T-helper 2 cell treated with Interferon-gamma antibody and Interleukin-4, amounts not matched to agents 100 ng/mL and 5 ng/mL, for 36 hours (primary cell): ENCODE results near the gene KLF11. TPM values are rescaled to one million over a fixed set of nuclear protein-coding genes. Genes with fewer than 3 reads are reported as not detected.

ENCODE experiments used
- intact Hi-C: fragments of 100-400 bp; cut with micrococcal nuclease; formaldehyde crosslinking; loops from one replicate; pipeline ENCODE4 v1.15.1; 2023
- total RNA-seq: library from RNA; stranded (reverse); gene quantifications from 2 replicates; pipeline ENCODE4 v1.2.3, GENCODE V29; 2022

The KLF11 gene
- total RNA-seq, 1 donor from 2014 or later: 10.6 TPM

DNA sequence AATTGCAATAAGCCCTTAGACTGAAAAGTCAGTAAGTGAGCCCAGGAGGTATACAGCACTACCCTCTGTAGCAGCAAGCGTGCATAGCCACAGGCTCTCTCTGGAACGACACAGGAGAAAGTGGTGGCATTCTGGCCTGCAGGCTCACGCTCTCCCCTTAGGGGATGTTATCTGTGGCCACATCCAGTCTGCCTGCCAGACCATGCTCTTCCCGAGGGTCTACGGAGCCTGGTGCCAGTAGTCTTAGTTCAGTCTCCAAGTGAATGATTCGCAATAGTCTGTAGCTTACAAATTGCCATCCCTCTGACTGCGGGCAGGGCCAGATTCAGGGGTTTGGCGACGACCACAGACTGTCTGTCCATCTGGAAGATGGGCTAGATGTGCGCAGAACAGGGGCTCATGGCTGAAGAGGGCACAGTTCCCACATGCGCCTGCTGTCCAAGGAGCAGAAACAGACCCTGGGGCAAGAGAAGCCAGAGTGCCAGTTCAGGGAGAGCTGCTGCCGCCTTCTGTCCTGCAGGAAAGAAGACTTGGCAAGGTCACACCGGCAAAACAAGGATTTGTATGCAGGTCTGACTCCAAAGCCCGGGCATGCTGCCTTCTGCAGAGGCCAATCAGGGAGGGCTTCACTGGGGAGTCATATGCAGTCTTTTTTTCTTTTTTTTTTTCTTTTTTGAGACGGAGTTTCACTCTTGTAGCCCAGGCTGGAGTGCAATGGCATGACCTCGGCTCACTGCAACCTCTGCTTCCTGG, 3.5 kb upstream of the KLF11 start:
- intact Hi-C loops: no loop called here

DNA sequence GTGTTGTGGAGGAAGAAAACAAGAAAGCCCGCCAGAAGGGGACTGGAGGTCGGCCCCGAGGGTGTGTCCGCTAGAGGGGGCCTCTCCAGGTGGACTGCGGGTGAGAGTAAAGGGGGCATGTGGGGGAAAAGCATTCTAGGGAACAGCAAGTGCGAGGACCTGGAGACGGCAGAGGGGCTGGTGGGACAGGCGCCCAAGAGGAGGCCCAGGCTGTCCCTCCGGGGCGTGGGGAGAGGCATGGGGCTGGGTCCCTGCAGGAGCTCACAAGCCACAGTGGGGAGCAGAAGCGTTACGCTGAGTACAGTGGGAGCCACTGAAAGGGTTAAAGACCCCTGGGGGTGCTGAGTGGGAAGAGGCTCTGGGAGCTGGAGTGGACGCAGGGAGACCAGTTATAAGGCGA, 1.6 kb upstream of the KLF11 start:
- intact Hi-C loops: loop anchor here (2.0 kb wide), 1 partner anchor 567 kb away; the partner anchor contains the start of gene IAH1

DNA sequence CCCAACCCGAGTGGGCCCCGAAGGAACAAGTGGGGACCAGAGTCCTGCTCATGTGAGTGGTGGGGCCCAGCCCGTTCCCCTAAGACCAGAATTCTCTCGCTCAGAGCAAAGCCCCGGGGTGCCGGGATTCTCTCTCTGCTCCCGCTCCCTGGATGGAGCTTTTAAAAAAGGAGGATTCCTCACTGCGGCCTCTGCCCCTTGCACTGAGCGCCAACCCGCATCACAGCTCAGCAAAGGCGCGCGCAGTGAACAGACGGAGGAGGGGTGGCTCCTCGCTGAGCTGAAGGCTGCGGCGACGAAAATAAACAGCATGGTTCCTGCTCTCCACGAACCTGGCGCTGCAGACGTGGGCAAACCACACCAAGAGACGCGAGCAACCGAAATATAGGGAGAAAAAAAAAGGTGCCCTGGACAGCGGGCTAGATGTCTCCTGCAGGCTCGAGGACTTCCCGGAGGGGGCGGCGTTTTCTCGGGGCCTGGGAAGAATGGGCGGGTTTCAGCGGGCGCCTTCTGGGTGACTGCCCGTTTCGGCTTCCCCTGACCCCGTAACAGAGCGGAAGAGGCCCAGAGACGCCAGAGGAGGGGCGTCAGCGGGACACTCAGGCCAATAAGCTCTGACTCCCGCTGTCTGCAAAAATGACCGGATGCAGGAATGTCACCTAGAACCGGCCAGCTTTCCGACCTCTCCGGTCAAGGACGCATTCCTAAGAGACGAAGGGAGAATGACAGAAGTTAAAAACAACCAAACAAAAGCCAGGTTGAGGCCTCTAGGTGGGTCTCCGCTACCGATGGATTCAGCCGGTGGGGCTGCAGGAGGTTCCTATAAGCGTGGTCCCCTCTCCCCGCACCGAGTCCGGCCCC, 819 bp upstream of the KLF11 start:
- intact Hi-C loops: loop anchor here (1.0 to 2.0 kb wide), 4 partner anchors 91 to 568 kb away; partner anchors contain the start of genes GRHL1, IAH1 and TAF1B

DNA sequence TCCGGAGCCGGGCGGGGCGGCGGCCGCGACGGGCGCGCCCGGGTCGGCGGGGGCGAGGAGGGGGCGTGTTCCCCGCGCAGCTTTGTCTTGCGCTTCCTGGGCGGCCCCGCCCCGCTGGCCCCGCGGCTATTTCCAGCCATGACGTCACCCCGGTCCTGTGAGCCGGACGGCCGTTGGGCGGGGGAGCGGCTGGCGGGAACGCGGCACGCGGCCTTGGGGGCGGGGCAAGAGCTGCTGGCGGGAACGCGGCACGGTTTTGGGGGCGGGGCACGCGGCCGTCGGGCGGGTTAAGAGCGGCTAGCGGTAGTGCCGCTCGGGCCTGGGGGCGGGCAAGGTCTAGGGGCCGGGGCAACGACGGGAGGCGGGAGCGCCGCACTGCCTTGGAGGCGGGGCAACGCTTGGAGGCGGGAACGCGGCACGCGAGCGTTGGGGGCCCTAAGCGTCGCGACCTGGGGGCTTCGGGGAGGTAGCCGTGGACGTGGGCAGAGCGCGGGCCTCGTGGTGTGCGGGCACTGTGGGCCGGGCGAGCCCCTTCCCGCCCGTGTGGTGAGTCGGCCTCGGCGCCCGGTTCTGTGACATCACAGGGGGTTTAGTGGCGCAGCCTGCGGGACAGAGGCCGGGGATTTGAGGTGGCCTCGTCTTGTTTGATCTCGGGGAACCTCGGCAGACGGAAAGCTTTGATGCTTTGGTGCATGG, 704 bp downstream of the KLF11 start:
- intact Hi-C loops: loop anchor here (1.0 to 2.0 kb wide), 6 partner anchors 77 to 569 kb away; partner anchors contain the start of genes GRHL1, IAH1, ODC1 and TAF1B

DNA sequence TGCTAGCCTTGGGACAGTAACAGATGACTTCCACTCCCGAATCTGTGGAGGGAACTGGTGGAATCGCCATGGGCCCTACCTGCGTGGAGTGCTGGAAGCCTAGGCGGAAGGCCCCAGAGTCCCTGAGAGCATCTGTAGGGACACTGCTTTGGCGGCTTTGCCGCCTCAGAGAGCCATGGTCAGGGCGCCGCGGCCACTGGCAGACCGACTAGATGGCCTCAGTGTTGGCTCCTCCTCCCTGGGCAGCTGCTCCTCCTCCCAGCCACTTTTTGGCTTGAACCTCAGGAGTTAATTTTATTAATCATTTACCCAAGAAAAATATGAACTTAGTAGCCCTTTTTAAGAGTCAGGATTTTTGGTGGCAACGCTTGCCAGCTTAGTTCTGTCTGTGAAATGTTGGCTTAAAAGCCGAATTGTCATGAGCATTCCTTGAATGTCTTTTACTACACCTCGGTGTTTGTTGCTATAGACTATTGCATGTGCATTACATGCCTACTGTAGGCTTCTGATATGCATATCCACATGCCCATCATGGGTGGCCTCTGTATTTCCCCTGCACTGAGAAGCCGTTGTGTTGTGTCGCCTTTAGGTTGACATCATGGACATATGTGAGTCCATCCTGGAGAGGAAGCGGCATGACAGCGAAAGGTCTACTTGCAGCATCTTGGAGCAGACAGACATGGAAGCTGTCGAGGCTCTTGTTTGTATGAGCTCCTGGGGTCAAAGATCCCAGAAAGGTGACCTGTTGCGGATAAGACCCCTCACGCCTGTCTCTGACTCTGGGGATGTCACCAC, 2.4 kb downstream of the KLF11 start:
- intact Hi-C loops: loop anchor here (2.0 to 5.0 kb wide), 2 partner anchors 75 to 903 kb away; no protein-coding TSS in a partner anchor

DNA sequence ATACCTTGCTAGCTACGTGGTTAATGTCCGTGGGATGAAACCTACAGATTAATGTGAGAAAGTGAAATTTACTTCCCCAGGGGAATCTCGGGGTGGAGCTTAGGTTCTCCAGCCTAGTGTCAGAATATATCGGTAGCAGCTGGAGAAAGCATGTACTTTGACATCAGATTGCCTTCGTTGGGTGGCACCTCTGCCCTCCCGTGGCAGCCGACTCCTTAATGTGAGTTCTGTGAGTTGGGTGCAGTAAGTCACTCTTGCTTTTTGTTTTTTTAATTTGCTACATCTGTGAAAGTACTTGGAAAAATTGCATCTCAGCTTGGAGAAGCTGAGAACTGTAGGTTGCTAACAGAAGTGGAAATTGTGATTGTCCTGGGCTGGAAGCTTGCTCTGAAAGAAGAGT, 3.6 kb downstream of the KLF11 start:
- intact Hi-C loops: loop anchor here (5.0 kb wide), 1 partner anchor 905 kb away; no protein-coding TSS in a partner anchor

DNA sequence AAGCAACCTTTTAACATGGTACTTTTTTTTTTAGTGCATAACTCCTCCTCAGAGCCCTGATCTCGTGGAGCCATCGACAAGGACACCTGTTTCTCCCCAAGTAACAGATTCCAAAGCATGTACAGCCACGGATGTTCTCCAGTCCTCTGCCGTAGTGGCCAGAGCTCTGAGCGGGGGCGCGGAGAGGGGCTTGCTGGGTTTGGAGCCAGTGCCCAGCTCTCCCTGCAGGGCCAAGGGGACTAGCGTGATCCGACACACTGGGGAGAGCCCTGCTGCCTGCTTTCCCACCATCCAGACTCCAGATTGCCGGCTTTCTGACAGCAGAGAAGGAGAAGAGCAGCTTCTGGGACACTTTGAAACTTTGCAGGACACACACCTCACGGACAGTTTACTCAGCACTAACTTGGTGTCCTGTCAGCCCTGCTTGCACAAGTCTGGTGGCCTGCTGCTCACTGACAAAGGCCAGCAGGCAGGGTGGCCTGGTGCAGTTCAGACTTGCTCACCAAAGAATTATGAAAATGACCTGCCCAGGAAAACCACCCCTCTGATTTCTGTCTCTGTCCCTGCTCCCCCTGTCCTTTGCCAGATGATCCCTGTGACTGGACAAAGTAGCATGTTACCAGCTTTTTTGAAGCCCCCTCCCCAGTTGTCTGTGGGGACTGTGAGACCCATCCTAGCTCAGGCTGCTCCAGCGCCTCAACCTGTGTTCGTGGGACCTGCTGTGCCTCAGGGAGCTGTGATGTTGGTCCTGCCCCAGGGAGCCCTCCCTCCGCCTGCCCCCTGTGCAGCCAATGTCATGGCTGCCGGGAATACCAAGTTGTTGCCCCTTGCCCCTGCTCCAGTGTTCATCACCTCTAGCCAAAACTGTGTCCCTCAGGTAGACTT, 4.5 kb downstream of the KLF11 start:
- intact Hi-C loops: loop anchor here (1.0 to 5.0 kb wide), 4 partner anchors 64 to 906 kb away; no protein-coding TSS in a partner anchor

DNA sequence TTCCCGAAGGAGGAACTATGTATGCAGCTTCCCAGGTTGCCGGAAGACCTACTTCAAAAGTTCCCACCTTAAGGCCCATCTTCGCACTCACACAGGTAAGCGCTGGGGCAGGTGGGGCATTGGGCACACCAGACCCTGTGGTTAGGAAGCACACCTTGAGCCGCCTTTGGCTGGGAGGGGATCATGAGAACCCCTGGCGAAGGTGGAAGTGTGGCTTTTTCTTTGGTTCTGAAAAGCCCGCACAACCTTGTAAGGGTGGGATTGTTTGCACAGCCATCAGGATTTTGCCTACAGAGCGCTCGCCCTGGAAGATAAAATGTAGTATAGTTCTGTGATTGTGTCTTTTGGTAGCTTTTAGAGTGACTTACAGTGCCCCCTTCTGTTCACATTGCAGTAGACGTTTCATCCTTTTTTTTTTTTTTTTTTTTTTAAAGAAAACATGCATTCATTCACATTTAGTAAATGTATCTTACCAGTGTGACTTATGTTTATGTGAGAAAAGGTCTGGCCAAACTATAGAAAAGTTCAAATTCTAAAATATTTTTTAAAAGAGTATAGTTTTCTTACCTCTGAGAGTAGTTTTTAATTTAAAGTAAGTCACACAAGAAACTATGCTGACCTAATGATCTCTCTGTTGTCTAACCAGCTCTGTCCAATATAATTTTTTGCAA, 5.3 kb downstream of the KLF11 start:
- intact Hi-C loops: loop anchor here (1.0 to 5.0 kb wide), 4 partner anchors 64 to 906 kb away; no protein-coding TSS in a partner anchor

DNA sequence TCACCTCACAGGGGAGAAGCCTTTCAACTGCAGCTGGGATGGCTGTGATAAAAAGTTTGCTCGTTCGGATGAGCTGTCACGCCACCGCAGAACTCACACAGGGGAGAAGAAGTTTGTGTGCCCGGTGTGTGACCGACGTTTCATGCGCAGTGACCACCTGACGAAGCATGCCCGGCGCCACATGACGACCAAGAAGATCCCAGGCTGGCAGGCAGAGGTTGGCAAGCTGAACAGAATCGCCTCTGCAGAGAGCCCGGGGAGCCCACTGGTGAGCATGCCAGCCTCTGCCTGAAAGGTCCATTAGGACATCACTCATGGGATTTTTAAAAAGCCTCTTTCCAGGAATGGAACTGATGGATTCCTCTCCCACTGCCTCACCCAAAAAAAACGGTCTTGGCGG, 8.9 kb downstream of the KLF11 start:
- intact Hi-C loops: no loop called here

DNA sequence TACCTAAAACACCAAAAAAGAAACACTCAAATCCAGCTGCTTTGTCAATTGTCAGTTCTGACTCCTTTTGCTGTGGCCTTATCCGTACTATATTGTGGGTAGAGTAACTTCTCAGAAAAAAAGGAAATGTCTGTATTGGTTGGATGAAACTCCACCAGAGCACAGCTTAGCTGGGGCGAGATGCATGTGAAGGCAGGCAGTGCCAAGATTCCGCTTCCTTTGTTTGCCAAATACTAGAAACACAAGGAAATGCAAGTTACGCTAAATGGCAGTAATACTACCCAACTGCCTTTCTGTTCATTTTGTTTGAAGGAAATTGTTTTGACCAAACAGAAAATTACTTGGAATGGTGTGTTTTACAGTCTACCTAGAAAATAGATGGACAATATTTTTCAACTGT, 10.0 kb downstream of the KLF11 start:
- intact Hi-C loops: no loop called here

DNA sequence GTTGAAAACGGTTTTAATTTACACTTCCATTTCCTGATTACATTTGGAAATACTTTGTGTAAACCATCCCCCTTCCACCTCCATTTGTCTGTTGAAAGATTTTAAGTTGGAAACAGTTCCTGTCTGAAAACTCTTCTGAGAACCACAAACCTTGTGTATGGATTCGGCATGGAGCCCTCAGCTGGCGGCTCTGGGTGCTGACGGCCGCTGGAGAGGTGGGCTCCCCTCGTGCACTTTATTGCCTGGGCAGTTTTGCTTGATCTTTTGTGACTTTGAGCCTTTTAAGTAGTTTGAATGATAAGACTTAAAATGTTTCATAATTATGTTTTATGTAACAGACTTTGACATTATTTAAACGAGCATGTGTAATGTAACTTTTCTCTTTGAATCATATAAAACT, 11.1 kb downstream of the KLF11 start:
- intact Hi-C loops: no loop called here

DNA sequence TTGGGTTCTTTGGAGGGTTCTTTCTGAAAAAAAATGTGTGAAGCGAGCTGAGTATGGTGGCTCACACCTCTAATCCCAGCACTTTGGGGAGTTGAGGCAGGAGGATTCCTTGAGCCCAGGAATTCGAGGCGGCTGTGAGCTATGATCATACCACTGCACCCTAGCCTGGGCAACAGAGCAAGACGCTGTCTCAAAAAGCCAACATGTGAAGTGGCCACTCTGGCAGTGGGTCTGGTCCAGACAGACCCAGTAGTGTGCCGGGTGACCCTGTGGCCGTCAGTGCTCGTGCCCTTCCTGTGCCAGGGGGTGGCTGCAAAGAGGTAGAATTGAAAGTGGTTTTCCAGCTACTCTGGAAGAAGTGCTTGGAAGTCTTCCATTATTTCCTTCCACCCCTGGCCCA, 11.6 kb downstream of the KLF11 start:
- intact Hi-C loops: no loop called here

DNA sequence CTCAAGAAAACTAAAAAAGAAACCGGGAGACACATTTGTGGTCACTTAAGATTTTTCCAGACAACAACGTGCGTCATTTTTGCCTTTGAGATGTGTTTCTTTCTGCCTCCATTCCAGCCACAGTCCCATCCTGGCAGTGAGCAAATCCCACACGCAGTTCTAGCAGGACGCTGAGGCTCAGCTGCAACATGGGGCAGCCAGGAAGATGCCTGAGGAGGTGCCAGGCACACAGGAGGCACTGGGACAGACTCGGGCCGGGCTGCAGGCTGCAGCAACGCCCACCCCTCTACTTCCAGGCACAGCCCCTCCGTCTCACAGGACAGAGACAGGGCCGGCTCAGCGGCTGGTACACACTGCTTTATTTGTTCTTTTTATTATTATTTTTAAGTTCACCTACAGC, 13.1 kb downstream of the KLF11 start:
- intact Hi-C loops: no loop called here

DNA sequence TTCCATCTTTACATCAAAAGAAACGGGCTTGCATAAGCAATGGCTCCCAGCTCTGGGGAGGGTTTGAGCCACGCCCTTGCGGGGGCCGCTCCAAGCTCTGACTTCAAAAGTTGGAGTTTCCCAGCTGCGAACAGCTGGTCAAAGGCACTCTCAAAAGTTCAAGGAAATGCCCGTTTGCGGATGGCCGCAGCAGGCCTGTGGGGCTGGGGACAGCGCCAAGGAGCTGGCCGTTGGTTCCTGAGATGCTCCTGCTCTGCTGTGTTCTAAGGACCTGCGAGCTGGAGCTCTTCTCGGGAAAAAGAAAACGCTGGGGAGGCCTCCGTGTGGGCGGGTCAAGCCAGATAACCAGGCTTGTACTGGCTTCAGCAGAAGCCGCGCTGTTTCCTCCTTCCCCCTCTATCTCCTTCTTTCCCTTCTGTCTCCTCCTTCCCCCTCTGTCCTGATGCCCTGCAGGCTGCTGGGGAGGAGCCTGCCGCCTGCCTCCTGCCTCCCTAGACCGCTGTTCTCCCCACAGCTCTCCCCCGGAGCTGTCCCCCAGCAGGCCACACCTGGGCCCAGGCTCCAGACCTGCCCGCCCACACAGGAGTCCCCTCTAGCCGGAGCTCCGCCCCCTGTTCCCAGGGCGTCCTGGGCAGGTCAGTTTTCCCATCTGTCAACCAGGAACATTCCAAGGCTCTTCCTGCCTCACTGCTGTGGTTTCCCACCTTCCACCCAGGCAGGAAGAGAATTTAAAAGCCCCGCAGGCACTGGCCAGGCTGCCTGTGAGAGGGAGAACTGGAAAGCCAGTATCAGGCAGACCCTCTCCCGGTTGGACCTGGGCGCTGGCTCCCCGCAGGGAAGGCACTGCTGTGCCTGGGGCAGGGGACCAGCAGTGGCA, 14.1 kb downstream of the KLF11 start:
- intact Hi-C loops: no loop called here

DNA sequence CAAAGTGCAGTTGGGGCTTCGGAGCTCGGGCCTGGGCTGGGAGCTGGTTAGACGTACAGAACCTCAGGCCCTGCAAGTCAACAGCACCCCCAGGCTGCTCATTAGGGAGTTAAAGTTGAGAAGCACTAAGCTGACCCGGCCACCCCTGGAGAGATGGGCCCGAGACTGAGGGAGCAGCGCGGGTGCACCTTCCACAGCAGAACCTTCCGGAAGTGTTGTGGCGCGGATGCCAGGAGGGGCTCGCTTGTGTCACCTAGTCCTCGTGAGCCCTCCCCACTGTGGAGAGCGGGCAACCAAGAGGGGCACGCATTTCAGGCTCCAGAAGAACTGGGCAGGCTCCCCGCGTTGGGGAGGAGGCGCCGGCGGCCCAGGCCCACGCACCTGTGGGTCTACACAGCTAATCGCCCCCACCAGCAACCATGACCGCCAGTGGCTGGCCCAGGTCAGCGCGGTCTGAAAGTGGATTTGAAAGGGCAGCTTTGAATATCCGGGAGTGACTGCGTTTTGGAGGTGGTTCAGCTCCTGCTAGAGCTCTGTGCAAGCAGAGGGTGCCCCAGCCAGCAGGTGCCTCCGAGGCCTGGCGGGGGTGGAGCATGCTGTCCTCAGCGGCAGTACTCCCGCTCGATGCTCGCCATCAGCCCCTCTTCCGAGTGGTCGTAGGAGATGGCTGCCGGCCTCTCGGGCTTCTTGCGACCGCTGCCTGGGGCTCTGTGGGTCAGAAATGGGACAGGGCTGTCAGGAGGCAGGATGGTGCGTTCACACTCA, 15.1 kb downstream of the KLF11 start:
- intact Hi-C loops: no loop called here

DNA sequence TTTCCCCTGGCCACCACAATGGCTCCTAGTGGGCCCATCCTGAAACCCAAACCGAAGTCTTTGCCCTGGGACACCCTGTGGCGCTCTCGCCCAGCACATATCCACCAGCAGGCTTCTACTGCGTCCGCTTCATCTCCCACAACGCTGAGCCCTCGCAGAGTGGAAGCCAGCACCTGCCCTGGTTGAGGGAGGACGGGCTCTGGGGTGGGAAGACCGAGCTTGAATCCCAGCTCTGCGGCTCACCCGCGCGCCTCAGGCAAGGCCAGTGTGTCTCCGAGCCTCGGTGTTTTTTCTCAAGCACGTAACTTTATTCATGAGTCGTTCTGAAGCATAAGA, 15.6 kb downstream of the KLF11 start:
- intact Hi-C loops: no loop called here

DNA sequence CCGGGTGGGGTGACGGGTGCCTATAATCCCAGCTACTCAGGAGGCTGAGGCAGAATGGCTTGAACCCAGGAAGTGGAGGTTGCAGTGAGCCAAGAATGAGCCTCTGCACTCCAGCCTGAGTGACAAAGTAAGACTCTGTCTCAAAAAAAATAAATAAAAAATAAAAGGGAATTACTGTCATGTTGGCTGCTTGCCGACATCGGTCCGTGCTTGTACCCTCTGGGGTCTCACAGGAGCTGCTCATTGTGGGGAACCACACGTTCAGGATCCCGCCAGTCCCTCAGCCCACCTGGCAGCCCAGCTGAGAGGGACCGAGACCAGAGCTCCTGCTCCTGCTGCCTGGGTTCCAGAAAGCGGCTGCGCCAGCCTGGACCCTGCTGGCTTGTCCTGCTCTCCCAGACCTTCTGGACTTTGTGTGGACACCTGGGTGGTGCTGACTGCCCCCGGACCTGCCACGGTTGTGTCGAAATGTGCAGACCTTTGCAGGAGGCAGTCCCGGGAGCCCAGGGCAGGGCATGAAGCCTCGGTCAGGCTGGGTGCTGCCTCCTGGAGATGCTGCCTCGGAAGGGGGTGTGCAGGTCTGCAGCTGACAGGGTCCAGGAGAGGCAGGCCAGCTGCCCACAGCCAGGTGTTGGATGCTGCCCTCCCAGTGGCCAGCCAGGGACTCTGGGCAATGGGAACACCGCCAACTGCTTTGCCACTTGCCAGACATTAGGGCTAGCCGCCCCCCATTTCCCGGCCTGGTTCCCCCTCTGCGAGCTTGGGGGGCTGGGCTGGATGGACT, 16.4 kb downstream of the KLF11 start:
- intact Hi-C loops: no loop called here
